NOMO-1 treated with DMSO at 0.1 percent for 48 hours (cell line): ENCODE data around the gene ACACA.

Source experiments
- DNase-seq: peaks from one replicate; lab custom pipeline; 2025; ENCODE audit not compliant: unreplicated experiment; lab: John Stamatoyannopoulos, UW

ACACA gene

DNA sequence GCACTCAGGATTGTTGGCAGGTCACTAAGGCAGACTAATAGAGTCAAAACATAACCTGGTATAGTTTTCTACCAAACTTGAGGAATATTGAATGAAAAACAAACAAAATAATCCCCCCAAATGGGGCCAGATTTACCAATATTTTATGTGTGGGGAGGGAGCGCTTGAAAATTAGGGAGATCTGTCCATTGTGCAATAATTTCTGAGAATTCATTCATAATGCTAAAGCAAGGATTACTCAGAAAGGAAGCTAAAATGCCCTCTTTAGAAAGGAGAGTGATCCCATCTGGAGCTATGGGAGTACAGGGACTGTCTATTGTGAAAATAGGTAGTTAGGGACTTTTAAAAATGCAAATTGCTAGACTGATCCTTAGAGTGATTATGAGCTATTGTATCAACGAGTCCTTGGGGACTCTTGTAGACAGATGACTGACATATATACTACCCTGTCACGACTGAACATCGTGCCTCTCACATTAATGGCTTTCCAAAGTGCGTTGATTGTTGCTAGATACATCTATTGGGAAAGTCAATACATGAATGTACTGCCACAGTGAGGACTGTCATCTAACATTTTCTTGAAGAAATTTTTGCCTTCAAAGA lies 264.2 kb downstream of the ACACA start:
- no peak for DNase-seq

DNA sequence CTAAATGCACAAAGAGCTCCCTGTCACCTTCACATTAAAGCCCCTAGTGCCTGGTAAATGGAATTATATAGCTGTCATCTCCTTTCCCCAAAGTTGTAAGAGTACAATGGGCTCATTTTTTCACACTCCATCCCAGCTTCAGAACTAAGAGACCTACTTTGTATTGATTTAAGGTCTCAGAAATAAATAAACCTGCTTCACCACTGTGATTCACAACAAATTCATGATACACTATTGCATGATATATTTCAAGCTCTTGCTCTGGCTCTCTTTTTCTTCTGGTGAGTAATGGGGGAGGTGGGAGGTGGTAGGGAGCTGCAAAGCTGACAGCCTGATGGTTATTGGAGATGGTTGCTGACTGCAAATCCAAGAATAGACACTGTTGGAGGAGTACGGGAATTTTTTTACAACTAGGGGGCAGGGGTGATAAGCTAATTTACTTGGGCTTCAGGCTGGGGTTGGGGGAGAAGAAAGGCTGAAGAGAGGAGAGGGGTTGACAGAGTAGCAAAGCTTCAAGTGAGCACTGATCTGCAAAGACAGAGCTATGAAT lies 268.0 kb downstream of the ACACA start:
- DNase-seq = no peak

- no peak for DNase-seq
Observed at GRCh38 chr17:37137906-37138514, 268.6 kb downstream of the ACACA start.

GRCh38 chr17:37137070-37137610 lies 269.5 kb downstream of the ACACA start:
- DNase-seq = no peak

DNA sequence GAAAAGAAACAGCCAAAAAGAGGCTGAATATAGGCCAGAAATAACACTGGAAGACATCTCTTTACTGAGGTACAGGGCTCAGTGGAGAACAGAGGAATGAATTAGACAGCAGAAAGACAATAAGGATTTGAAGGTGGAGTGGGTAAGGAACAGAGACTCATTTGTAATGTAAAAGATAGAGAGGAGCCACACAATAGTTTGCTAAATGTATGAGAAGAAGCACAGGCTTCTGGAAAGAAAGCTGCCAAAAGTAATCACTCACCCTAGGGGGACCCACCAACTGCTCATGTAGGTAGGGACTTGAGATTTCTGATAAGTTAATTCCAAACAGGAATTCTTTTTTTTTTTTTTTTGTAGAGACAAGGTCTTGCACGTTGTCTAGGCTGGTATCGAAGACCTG lies 271.1 kb downstream of the ACACA start:
- DNase-seq = no peak

DNA sequence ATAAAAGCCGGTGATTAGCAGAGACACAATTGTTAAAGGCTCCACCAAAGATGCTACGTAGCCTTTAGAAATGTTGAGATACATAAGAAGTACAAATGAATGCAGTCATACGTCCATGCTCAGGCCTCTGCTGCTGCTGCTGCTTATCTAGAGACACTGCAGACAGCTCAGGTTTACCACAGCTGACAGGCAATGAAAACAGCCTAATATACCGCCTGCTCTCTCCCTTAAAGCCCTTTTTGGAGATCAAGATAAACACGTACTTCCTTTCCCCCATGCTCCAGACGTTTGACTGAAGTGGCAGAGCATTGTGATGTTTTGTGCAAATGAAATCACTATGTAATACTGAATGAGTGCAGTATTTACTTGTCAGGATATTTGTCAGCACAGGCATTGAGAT lies 272.6 kb downstream of the ACACA start:
- no peak for DNase-seq

GRCh38 chr17:37133136-37133535 lies 273.5 kb downstream of the ACACA start:
- DNase-seq = no peak

GRCh38 chr17:37131669-37132611 lies 274.7 kb downstream of the ACACA start:
- DNase-seq = no peak

- DNase-seq = no peak
Observed at GRCh38 chr17:37130984-37131446, 275.6 kb downstream of the ACACA start.

- DNase-seq = no peak
Observed at GRCh38 chr17:37124821-37125173, 281.8 kb downstream of the ACACA start.

DNA sequence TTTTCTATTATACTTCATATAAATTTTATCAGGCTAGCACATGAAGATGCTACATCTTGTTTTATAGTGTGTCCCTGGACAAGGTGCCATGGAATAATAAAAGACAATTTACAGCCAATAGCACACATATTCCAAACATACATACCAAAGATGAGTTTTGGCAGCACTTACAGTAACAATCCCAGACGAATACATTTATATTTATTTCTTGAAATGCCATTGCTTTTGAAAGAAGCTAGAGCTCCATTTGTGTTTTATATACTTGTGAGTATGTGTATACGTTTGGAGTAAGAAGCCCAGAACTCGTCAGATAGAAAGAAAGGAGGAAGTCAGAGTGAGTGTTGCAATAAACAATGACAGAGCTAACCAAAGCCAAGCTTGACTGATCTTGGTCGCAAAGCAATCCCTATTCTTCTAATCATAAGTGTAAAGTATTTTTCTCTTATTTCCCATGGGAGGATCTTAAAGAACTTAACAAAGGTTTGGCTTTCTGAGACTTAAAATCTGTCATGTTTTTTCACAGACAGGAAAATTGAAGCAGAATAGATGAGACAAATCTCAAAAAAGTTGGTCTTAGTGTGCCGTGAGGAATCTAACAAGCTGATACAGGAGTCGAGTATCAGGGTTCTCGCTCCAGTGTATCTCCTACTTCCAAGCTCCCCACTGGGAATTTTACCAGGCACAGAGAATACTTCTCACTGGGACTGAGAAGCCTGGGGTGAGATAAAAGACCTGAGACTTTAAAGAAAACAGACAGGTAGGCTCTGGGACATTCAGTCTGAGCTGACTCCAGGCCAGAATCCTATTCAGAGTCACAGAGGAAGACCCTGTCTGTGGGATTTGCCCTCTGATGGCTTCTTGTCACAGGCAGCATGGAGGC lies 282.5 kb downstream of the ACACA start:
- DNase-seq = peak; percentile 90

DNA sequence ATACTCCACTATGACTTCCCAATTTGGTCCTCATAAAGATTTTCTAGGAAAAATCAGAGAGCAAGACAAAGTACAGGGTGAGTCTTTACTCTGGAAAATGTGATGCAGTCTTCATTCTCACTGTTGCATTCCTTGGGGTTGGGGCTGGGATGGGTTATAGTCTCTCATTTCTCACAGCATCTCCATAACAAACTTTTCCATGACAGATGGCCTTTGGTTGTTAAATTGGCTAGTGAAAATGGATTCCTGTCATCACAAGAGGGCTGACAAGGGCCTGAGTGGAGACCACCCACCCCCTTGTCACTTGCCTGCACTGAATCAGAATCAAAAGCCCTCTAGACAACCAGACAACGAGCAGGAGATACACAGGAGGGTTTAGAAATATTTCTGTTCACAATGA lies 283.2 kb downstream of the ACACA start:
- no peak for DNase-seq

GRCh38 chr17:37121616-37122015 lies 285.0 kb downstream of the ACACA start:
- no peak for DNase-seq

DNA sequence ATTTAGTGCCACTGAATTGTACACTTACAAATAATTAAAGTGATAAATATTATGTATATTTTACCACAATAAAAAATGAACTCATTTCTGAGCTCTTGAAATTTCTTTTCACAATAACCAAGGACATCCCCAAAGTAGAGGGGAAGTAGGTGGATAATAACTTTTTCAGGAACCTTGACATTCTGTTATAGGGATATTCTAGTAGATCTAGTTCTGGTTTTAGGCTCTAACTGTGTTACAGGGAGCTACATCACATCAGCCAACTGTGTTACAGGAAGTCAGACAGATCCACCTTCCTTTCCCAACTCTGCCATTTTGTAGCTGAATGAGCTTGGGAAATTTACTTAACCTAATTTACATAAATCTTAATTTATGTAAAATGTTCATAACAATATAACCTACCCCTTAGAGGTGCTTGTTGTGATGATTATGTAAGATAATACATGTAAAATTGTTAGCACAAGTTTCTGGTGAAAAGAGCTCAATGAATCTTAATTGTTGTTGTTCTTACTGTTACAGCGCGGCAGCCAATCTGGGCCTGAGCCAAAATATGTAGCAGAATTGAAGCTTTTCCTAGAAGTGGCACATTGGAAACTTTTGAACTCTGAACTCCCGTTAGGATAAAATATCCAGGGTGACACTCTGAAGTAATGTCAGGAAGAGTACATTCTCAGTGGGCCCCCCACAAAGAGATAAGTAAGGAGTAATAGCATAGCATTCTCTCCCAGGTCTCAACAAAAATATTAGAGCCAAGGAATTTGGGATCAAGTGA lies 288.1 kb downstream of the ACACA start:
- DNase-seq = no peak

DNA sequence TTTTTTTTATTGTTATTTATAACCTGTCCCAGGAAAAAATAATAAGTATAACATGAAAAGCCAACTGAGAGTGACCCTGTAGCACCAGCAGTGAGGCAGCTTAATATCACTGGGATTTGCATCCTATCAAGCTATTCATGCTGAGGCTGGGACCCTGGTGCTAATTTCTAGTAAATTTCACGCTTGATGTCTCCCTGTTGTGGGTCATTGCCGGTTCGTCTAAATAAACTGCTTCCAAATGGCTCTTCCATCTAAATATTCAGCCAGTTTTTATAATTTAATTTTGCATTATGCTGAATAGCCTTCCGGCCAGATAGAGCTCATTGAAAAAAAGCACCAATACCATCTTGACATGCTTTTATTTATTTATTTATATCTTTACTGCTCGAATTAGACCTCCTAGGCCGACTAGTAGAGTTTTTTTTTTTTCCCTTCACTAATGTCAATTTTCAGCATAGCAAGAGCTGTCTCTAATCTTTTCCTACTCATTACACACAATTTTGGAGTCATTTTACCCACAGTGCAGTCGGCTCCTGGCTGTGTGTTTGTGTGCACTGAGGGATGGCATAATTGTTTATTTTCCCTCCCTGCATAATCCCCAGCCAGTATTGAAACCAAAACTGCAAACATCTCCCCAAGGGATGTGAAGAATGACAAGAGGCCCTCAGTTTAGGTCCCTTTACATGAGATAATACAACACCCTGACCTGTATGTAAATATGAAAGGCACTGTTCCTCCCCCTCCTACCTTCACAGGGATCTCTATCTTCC lies 289.1 kb downstream of the ACACA start:
- DNase-seq = no peak

DNA sequence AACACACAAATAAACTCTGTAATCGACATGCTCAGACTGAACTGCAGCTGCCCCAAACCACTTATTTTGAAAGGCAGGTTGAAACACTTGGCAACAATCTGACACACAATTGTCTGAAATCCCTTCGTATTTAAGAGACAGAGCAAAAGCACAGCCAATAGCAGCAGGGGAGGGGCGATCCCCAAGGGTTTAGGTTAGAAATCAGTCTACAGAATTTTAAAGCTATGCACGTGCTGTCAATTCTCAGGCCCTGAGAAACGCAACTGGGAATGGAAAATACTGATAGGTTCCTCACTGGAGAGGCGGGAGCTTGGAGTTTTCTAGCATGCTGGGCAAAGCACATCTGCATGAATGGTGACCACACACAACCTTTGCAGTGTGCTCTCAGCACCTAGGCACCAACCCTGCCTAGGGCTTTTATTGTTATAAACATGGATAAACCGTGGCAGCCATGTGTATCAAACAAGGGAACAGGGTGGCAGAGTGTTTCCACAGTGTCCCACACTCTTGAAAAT lies 289.9 kb downstream of the ACACA start:
- no peak for DNase-seq

DNA sequence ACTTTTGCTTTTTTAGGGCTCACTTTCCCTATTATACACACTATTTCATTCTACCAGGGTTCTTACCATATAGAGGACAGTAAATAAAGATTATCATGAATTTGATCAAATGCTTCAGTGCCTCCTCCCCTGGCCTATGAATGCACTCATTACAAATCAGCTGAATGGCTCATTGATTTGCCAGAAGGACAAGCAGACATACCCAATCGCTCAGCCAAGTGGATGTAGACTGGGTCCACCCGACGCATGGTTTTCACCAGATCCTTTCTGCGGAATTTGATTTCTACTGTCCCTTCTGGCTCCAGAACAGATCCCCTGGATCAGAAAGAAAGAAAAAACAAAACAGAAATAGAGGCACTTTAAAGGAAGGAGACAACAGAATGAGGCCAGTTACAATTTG lies 295.3 kb downstream of the ACACA start:
- no peak for DNase-seq

GRCh38 chr17:37110746-37111145 lies 295.9 kb downstream of the ACACA start:
- DNase-seq = no peak
